Spleen (tissue), 7 donors: Measurements from ENCODE around the gene CYP4F3.

Source experiments
- POLR2A ChIP-seq, 3 donors: fragments of 450-650 bp; IDR thresholded peaks; one replicate each; pipeline ENCODE4 v1.5.1; 2017; ENCODE audit warnings: antibody characterized with exemption in 3 of 3, mild to moderate bottlenecking in 1 of 3
- TF ChIP-seq, protein P1 (sequence below), 11 experiments: fragments of 200-600 bp in 7 of 11; fragments of 450-650 bp in 4 of 11; sonication (generic) in 4 of 11; IDR thresholded peaks in 8 of 11; conservative IDR thresholded peaks in 3 of 11; 1 replicate in 7 of 11; 2 replicates in 4 of 11; pipeline versions ENCODE4 v1.4.0 to v1.8.0; 2016 to 2021; ENCODE audit warnings: antibody characterized with exemption in 11 of 11, inconsistent platforms in 4 of 11, mild to moderate bottlenecking in 1 of 11
- donor health status: DM: no; HTN: no; CAD: no; lungs with moderate emphysema.
- donor health status: DM: no; HTN: no; CAD: no.
- donor health status: DM: no; HTN: no; CAD: no.

DNA sequence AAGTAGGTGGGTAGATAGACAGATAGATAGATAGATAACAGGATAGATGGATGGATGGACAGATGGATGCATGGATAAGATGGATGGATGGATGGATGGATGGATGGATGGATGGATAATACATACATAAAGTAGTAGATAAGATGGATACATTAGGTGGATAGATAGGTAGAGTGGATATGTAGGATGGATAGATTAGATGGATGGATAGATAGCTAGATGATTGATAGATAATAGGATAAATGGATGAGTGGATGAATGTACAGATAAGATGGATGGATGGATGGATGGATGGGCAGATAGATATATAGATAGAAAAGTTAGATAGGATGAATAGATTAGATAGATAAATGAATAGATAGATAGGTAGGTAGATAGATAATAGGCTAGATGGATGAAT, 2.1 kb downstream of the CYP4F3 start:
- TF ChIP-seq POLR2A (IDR thresholded peaks at IDR 0.05): no peak
- TF ChIP-seq, protein P1, sequence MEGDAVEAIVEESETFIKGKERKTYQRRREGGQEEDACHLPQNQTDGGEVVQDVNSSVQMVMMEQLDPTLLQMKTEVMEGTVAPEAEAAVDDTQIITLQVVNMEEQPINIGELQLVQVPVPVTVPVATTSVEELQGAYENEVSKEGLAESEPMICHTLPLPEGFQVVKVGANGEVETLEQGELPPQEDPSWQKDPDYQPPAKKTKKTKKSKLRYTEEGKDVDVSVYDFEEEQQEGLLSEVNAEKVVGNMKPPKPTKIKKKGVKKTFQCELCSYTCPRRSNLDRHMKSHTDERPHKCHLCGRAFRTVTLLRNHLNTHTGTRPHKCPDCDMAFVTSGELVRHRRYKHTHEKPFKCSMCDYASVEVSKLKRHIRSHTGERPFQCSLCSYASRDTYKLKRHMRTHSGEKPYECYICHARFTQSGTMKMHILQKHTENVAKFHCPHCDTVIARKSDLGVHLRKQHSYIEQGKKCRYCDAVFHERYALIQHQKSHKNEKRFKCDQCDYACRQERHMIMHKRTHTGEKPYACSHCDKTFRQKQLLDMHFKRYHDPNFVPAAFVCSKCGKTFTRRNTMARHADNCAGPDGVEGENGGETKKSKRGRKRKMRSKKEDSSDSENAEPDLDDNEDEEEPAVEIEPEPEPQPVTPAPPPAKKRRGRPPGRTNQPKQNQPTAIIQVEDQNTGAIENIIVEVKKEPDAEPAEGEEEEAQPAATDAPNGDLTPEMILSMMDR (IDR thresholded peaks at IDR 0.05 in 8 of 11, conservative IDR thresholded peaks at IDR 0.05 in 3 of 11): no peak
